NCI-H345 (cell line): ENCODE results near the gene STAM.

Source experiments
- DNase-seq: peaks from one replicate; lab custom pipeline; 2025; lab: John Stamatoyannopoulos, UW

The STAM gene

DNA sequence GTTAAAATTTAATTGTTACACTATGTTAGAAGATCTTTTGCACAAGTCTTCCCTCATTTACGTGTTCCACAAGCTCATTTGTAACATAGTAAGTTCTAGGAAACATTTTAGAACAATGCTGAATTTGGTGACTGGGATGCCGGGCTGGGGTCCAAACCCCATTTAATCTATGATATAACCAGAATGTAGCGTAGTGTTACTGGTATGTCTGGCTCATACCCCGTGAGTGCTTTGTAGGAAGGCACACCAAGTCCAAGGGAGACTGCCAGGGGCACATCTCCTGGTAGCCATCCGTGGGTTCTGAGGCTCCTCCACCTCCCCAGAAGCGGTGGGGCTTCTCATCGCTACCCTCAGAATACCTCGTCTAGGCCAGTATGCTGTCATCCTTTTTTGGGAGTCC lies 86.7 kb downstream of the STAM start:
- DNase-seq = no peak

DNA sequence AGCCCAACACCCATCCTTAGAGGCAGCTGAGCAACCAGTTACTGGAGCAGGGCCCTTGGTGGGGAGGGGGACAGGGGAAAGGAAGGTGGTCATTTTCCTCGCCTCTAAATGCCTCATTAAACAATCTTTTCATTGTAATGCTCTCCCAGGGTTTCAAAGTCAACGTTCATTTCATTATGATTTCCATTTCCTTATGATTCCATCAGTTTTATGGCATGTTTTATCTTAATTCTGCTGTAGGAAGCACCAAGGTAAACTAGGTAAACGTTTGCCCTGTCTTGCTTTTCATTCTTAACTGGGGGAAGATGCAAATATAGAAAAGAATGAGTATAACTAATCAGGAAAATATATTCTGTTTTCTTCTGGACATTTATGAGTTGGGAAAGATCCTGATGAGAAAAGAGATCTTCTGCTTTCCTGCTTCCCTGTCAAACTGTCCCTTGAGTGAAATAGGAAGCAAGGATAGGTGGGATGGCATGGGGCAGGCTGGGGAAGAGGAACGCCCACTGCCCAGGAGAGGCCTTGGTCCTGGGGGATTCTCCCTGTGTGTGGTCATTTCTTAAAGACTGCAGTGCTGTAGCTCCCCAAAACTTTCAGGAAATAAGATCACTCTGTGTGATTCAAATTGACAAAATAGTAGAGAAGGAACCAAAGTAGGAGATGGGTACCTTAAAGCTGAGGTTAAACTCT lies 87.5 kb downstream of the STAM start:
- no peak for DNase-seq

GRCh38 chr10:17733620-17734019 lies 89.7 kb downstream of the STAM start:
- no peak for DNase-seq

- no peak for DNase-seq
Measured at GRCh38 chr10:17734432-17735080, 90.6 kb downstream of the STAM start.

- no peak for DNase-seq
Measured at GRCh38 chr10:17735166-17735941, 91.4 kb downstream of the STAM start.

DNA sequence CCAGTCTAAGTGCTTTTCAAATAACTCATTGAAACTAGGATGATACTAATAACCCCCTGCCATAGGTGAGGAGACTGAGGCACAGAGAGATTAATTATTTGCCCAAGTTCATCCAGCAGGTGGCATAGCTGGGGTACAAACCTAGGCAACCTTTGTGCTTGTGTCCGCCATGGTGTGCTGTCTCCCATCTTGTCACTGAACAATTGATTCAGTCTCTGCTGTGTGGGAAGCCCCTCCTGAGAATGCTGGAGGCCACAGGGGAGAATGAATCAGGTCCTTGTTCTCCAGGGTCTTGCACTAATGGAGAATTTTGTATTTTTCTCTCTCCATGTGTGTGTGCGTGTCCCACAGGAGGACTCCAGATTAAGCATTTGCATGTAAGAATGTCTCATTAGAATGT lies 92.3 kb downstream of the STAM start:
- no peak for DNase-seq

DNA sequence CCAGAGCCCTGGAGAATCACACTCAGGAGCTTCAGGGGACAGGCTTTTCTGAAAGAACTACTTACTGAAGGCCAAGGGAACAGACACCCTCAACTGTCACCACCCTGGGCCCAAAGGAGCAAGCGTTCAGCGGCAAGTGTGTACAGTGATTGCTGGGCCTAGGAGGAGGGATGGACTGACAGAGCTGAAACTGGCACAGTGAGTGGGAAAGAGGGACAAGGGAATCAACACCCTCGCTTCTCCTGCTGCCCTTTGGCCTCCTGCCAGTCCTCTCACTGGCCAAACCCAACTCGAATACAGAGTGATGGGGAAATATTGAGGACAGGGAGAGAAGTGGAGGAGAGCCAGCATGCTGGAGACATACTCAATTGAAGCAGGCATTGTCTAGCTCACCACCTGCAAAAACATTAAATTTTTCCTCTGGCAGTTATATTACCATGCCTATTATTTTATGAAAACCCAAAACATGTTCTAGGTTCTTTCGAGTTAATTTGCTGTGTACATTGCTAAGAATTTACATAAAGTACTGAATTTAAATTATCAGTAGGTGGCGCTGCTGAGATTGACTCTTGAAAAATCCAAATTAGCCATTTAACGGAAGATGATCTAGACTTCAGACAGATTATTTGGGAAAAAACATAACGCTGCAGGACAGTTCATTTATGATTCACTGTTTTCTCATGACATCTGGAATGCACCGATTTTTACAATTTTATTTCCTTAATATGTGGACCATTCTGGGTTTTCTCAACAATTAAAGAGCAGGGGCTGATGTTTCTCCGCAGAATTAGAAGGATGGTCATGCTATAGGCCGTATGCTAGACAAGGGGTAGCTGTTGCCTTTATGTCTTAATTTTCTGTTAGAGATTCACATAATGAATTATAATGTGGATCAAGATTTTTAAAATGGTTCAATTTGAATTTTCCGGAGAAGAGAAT lies 93.3 kb downstream of the STAM start:
- DNase-seq = peak; percentile 18

GRCh38 chr10:17740668-17741067 lies 96.7 kb downstream of the STAM start:
- DNase-seq = no peak

GRCh38 chr10:17742918-17743317 lies 99.0 kb downstream of the STAM start:
- peak; percentile 0 for DNase-seq

DNA sequence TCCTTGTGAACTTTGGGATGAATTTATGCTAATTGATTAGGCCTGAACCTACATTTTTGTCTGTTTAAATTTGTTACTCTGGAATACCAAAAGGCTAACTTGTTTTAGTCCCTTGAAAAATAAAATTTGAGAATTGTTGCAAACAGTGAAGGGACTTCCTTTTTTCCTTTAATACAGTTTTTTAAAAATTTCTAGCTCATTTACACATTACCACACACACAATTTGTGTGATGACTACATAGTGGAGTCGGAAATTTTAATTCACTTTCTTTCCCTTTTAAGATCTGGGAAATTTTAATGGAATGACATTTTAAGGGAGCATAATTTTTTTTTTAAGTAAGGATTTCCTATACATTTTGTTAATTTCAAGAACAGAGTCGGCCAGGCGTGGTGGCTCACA lies 99.5 kb downstream of the STAM start:
- no peak for DNase-seq

GRCh38 chr10:17744341-17744861 lies 100.5 kb downstream of the STAM start:
- DNase-seq = no peak

DNA sequence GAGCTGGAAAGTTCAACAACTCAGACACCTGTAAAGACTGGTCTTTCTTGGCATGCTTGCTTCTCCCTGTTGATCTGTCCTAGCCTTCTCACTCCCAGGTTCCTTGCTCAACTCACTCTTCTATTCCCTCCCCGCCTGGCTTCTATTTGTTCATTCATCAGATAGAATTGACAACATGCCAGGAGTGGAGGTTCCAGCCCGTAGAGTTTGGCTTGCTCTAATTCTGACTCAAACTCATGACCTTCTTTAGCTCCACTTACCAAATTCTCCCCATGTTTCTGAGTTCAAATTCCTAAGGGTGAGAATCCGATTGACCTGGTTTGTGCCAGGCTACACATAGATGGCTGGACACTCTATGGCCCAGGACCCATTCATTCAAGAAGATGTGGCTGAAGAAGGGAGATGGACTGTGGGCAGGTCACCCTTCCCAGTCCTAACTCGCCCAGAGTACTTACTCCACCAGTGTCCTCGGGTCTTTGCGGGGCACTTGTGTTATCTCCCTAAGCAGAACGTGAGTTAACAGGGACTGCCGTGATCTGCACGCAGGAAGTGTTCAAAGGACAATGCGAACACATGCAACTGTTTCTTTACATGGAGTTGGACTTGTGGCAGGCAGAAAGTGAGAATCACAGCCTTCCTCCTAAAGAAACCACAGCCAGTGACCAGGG lies 104.1 kb downstream of the STAM start:
- DNase-seq = no peak

- DNase-seq = no peak
Measured at GRCh38 chr10:17749890-17750289, 105.9 kb downstream of the STAM start.

GRCh38 chr10:17751781-17752445 lies 108.0 kb downstream of the STAM start, which contains the start of gene TMEM236:
TMEM236 (plus strand) TSS chr10:17752201; CDS start chr10:17752296, 95 bp downstream.
- no peak for DNase-seq

GRCh38 chr10:17756557-17757217 lies 112.7 kb downstream of the STAM start:
- DNase-seq = no peak

GRCh38 chr10:17758200-17758599 lies 114.2 kb downstream of the STAM start:
- DNase-seq = no peak

GRCh38 chr10:17758896-17759295 lies 114.9 kb downstream of the STAM start:
- DNase-seq = no peak

- no peak for DNase-seq
Measured at GRCh38 chr10:17764142-17764541, 120.2 kb downstream of the STAM start.

- no peak for DNase-seq
Measured at GRCh38 chr10:17765602-17766001, 121.7 kb downstream of the STAM start.
